ENCODE measurements around the gene KLHL6.

- TF ChIP-seq POLR2A (IDR thresholded peaks at IDR 0.05; ENCODE audit: low read length) (no peak), GATA1 (IDR thresholded peaks at IDR 0.05; ENCODE audit: low read depth, low read length) (no peak)
Measured at GRCh38 chr3:183449791-183450190, 105.7 kb downstream of the KLHL6 start.

All from erythroblast (primary cell).